Amniotic stem cell (primary cell): ENCODE measurements around the gene NR2F6.
A peak's percentile ranks its signal among the peaks of the same experiment; 100 is the strongest.
"Not testable (repeated sequence)": the region's sequence is repeated elsewhere in the genome, so short reads cannot be mapped to it uniquely, and the experiment has no call there.

Source experiments
- DNase-seq: peaks from one replicate; lab custom pipeline; 2025; lab: John Stamatoyannopoulos, UW

NR2F6 gene

GRCh38 chr19:17210296-17210695 is 35.4 kb downstream of the NR2F6 start:
- no peak for DNase-seq

DNA sequence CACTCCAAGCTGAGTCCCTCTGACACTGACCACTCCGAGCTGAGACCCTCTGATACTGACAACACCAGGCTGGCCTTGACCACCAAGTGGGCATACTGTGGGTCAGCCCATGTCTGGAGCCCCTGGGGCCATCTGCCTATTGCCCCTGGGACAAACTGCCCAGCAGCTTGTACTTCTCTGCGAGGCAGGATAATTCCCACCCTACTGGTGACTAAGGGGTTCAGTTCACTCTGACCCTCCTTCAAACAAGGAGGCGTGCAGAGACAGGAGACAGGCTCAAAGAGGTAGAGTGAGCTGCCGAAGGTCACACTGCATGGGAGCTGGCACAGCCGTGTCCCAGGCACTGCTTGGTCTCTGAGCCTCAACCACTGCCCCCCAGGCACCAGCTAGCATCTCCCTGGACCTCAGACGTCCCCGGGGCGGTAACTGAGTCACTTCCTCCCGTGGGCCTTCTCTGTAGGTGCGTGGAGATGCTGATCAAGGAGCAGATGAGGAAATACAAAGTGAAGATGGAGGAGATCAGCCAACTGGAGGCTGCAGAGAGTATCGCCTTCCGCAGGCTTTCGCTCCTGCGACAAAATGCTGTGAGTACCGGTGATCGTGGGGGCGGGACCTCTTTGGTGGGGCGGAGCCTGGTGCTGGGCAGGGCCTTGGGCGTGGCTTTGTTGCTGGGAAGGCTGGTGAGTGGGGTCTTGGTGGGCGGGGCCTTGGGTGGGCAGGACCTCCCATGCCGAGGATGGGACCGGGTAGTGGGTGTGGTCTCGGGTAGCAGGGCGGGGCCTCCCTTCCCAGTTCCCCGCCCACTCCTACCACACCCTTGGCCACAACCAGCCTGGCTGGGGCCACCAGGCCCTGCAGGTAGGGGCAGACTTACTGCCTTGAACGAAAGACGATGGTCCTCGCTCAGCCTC is 36.3 kb downstream of the NR2F6 start:
- no peak for DNase-seq

DNA sequence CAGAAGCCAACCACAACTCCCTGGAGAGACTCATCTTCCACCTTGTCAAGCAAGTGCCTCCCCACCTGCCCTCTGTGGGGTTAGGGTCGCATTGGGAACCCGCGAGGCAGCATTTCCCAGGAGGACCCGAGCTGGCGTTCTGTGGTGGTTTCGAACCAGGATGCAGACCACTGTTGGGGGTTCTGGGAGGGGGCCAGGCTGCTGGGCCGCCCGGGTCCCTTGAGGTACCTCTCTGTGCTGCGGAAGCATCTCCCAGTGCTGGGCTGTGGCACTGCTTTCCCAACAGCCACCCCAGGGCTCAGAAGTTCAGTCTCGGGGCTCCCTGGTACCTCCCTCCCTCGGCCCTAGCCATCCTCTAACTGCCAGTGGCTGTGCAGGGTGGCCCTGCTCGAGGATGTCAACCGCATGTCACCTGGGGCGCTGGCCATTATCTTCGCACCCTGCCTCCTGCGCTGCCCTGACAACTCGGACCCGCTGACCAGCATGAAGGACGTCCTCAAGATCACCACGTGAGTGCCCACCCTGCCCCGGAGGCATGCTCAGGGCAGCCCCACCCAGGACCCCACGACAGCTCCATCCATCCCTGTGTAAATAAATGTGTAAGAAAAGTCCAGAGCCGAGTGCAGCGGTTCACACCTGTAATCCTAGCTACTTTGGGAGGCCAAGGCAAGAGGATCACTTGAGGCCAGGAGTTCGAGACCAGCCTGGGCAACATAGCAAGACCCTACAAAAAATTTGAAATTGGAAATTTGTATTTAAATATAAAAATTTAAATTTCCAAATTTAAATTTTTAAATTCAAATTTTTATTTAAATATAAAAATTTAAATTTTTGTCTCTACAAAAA is 38.8 kb downstream of the NR2F6 start:
- no peak for DNase-seq

GRCh38 chr19:17205237-17206140 is 40.2 kb downstream of the NR2F6 start:
- DNase-seq: peak; percentile 5

DNA sequence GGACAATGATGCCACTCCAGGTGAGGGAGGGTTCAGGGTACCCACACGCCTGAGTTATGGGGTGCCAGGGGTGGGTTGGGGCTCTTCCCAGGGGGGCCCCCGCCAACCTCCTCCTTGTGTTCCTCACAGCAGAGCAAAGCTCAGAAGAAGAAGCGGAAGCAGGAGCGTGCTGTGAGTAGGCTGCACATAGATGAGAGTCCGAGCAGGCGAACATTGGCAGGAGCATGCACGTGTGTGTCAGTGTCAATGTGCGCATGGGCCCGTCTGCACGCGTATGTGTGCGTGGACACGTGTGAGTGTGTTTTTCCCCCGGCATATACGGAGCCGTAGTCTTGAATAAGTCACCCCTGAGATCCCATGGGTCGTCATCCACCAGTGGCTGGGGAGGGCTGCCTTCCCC is 43.0 kb downstream of the NR2F6 start:
- no peak for DNase-seq

DNA sequence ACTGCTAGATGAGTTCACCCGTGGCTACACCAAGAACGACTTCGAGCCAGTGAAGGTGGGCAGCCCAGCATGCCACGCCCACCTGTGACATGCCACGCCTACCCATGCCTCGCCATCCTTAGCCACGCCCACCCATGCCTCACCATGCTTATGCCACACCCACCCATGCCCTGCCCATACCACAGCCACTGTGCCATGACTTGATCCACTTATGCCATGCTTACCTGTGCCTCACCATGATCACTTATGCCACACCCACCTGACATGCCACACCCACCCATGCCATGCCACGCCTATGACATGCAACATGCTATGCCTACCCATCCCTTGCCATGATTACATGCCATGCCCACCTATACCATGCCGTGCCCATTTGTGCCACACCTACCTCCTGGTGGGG is 43.5 kb downstream of the NR2F6 start:
- DNase-seq: no peak

- DNase-seq: no peak
Observed at GRCh38 chr19:17200408-17201079, 45.2 kb downstream of the NR2F6 start.

DNA sequence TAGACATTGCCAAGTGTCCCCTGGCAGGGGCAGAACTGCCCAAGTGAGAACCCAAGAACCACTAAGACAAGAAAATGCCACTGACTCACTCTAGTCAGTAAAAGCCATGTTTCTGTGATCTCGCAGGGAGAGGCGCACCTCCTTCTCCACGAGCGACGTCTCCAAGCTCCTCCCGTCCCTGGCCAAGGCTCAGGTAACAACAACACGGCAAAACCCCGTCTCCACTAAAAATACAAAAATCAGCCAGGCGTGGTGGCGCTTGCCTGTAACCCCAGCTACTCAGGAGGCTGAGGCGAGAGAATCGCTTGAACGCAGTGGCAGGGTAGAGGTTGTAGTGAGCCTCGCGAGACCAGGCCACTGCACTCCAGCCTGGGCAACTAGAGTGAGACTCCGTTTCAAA is 48.1 kb downstream of the NR2F6 start:
- no peak for DNase-seq

GRCh38 chr19:17196610-17197009 is 49.1 kb downstream of the NR2F6 start:
- DNase-seq: no peak

DNA sequence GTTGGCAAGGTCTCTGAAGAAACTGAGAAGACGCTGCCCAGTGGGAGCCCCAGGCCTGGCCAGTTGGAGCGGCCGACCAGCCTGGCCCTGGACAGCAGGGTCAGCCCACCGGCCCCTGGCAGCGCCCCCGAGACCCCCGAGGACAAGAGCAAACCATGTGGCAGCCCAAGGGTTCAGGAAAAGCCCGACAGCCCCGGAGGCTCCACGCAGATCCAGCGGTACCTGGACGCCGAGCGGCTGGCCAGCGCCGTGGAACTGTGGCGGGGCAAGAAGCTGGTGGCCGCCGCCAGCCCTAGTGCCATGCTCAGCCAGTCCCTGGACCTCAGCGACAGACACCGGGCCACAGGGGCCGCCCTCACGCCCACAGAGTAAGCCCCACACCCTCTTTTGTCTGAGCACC is 50.6 kb downstream of the NR2F6 start:
- DNase-seq: no peak

GRCh38 chr19:17194608-17195007 is 51.1 kb downstream of the NR2F6 start:
- DNase-seq: no peak

DNA sequence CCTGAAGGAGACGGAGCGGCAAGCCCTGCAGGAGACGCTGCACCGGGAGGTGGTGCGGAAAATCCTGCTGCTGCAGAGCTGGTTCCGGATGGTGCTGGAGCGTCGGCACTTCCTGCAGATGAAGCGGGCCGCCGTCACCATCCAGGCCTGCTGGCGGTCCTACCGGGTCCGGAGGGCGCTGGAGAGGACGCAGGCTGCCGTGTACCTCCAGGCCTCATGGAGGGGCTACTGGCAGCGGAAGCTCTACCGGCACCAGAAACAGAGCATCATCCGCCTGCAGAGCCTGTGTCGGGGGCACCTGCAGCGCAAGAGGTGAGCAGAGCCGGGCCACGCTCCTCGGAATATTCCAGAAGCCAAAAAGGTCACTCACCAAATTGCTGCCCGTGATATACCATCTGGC is 53.0 kb downstream of the NR2F6 start:
- DNase-seq: no peak

DNA sequence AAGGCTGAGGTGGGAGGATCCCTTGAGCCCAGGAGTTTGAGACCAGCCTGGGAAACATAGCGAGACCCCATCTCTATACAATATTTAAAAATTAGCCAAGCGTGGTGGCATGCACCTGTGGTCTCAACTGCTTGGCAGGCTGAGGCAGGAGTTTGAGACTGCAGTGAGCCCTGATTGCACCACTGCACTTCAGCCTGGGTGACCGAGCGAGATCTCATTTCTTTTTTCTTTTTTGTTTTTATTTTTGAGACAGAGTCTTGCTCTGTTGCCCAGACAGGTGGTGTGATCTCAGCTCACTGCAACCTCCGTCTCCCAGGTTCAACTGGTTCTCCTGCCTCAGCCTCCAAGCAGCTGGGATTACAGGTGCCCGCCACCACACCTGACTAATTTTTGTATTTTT is 54.0 kb downstream of the NR2F6 start:
- DNase-seq: not testable (repeated sequence)

- no peak for DNase-seq
Observed at GRCh38 chr19:17185590-17185989, 60.1 kb downstream of the NR2F6 start.

- no peak for DNase-seq
Observed at GRCh38 chr19:17184371-17184841, 61.3 kb downstream of the NR2F6 start.

DNA sequence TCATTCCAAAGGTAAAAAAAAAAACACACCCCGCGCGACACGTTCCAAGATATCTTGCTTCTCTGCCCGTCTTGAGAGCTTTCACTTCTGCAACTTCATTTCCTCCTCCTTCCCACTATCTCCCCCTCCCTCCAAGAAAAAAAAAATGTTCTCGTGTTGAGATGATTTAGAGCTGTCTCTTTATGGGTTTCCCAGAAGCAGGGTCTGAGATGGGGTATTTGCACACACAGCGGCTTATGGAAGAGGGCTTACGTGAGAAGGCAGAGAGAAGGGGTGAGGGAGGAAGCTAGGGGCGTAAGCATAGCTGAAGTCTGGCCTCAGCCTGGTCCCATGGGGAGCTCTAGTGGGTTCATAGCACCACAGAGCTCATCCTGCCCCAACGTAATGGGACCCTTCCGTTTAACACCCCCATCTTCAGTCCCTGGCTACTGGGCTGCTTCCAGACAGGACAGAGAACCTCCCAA is 61.8 kb downstream of the NR2F6 start:
- DNase-seq: no peak

DNA sequence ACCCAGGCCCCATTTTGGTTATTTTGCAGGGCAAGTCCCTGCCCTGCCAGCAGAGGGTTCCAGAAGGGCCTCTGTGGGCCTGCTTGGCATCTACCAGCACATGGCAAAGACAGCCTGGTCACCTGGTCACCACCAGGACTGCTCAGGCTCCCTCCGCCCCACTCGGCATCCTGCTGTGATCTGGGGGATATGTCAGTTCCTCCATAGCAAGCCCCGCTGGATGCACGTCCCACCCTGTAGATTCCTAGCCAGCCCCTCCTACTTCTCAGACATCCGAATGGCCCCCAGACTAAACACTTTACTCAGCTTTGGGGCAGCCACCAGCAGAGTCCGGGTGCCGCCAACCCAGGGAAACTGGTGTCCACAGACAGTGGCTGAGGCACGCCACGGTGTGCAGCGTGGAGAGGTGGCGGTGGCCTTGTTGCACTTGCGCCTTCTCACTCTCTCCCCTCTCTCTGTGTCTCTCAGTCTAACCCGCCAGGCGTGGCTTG is 62.4 kb downstream of the NR2F6 start:
- no peak for DNase-seq
